Activated B cell treated with CpG ODN at 0.5 μM for 24 hours (primary cell): ENCODE measurements around the gene CCDC167. TPM values are rescaled to one million over a fixed set of nuclear protein-coding genes. Genes with fewer than 3 reads are reported as not detected.

Experiments
- ATAC-seq: fragments of 200-7000 bp; cut with Tn5 transposase; one replicate; pipeline ENCODE4 v1.10.0; 2021; ENCODE audit warnings: low read depth, mild to moderate bottlenecking, moderate library complexity
- CTCF ChIA-PET: fragments of 350-600 bp; sonication (Branson Sonifier 250); formaldehyde crosslinking; loops from one replicate; lab custom pipeline; 2021; ENCODE audit warnings: antibody characterized with exemption; lab: Charles Lee
- POLR2A ChIA-PET: fragments of 350-600 bp; sonication (Branson Sonifier 250); formaldehyde crosslinking; loops from one replicate; lab custom pipeline; 2021; ENCODE audit warnings: antibody characterized with exemption; lab: Charles Lee
- DNase-seq: peaks from one replicate; pipeline ENCODE4 v3.0.0; 2022
- H3K27ac Mint-ChIP-seq: one replicate; pipeline ENCODE4 v1.8.0; 2020; ENCODE audit warnings: mixed read lengths
- H3K27me3 Mint-ChIP-seq: one replicate; pipeline ENCODE4 v1.8.0; 2021; ENCODE audit warnings: mixed read lengths
- H3K36me3 Mint-ChIP-seq: one replicate; pipeline ENCODE4 v1.8.0; 2021; ENCODE audit warnings: low read depth, mixed read lengths
- H3K4me1 Mint-ChIP-seq: one replicate; pipeline ENCODE4 v1.8.0; 2021; ENCODE audit warnings: mixed read lengths
- H3K4me3 Mint-ChIP-seq: one replicate; pipeline ENCODE4 v1.8.0; 2020; ENCODE audit warnings: mild to moderate bottlenecking, mixed read lengths
- H3K9me3 Mint-ChIP-seq: one replicate; pipeline ENCODE4 v1.8.0; 2020; ENCODE audit warnings: mixed read lengths
- CTCF ChIP-seq: fragments of 200-600 bp; IDR thresholded peaks from one replicate; pipeline ENCODE4 v1.8.0; 2022; ENCODE audit warnings: antibody characterized with exemption, mild to moderate bottlenecking
- intact Hi-C: fragments of 100-400 bp; cut with micrococcal nuclease; formaldehyde crosslinking; loops from one replicate; pipeline ENCODE4 v1.15.1; 2024
- total RNA-seq: library from RNA; stranded (reverse); gene quantifications from 2 replicates; pipeline ENCODE4 v1.2.3, GENCODE V29; 2022

Gene CCDC167
- total RNA-seq, 1 donor from 2014 or later: 18.4 TPM

GRCh38 chr6:37492236-37492972, 7.3 kb downstream of the CCDC167 start:
- no peak for ATAC-seq
- peaks cover 6% of the 10 kb centered on the region for H3K36me3 Mint-ChIP-seq
- intact Hi-C loops: no loop called here
- TF ChIP-seq CTCF: no peak
- no peak for DNase-seq
- peaks cover 23% of the 10 kb centered on the region for H3K4me1 Mint-ChIP-seq
- ChIA-PET POLR2A (interaction anchor here (1.5 kb wide), 1 partner anchor 9 kb away, joined by 3 read pairs; no protein-coding TSS in a partner anchor), CTCF (no interaction called here)
- no peak overlapping the region for H3K4me3 Mint-ChIP-seq
- H3K9me3 Mint-ChIP-seq: no peaks in the 10 kb centered on the region
- no peak overlapping the region for H3K27ac Mint-ChIP-seq
- H3K27me3 Mint-ChIP-seq: no peaks in the 10 kb centered on the region

- intact Hi-C loops: no loop called here
- Mint-ChIP-seq H3K9me3 (no peaks in the 10 kb centered on the region), H3K36me3 (peaks cover 6% of the 10 kb centered on the region), H3K4me1 (peaks cover 18% of the 10 kb centered on the region), H3K27ac (no peak overlapping the region), H3K4me3 (no peak overlapping the region), H3K27me3 (no peaks in the 10 kb centered on the region)
- CTCF ChIA-PET: no interaction called here
- DNase-seq (no peak), ATAC-seq (no peak)
- POLR2A ChIA-PET: interaction anchor here (1.5 kb wide), 1 partner anchor 9 kb away, joined by 3 read pairs; no protein-coding TSS in a partner anchor
- no peak for TF ChIP-seq CTCF
Measured at GRCh38 chr6:37491830-37492208, 7.9 kb downstream of the CCDC167 start.

DNA sequence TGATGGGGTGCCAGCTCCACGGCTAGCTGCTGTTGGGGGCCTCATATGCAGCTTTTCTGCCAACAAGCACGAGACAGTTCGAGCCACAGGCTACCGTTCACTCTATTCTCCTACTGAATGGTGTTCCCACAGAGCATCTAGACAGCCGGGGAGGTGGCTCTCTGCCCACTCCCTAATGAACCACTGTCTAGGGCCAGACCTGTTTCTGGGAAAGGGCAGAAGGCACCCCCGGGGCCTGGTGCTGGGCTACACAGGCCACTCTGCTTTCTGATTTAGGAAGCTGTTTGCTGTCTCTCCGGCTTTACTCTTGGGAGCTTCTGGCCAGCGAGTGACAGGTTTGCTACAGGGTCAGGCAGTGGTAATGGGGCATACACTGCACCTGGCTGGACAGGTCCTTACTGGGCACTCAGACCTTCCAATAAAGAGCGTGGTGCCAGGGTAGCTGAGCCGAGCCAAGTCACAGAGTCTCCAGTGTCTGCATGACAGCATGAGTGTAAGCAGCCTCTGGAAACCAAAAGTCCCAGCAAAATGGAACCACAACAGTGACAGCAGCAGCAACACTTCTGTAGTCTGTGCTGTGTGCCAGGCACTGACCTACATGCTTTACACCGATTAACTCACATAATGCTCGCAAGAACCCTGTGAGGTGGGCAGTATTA, 8.4 kb downstream of the CCDC167 start:
- peaks cover 7% of the 10 kb centered on the region for H3K36me3 Mint-ChIP-seq
- no peak for ATAC-seq
- no peak for TF ChIP-seq CTCF
- no peak overlapping the region for H3K27ac Mint-ChIP-seq
- H3K9me3 Mint-ChIP-seq: no peaks in the 10 kb centered on the region
- H3K27me3 Mint-ChIP-seq: no peaks in the 10 kb centered on the region
- DNase-seq: no peak
- intact Hi-C loops: no loop called here
- POLR2A ChIA-PET: interaction anchor here (1.5 kb wide), 1 partner anchor 10 kb away, joined by 3 read pairs; no protein-coding TSS in a partner anchor
- H3K4me1 Mint-ChIP-seq: peaks cover 15% of the 10 kb centered on the region
- no peak overlapping the region for H3K4me3 Mint-ChIP-seq
- CTCF ChIA-PET: interaction anchor here (1.7 kb wide), 1 partner anchor 201 kb away, joined by 3 read pairs; no protein-coding TSS in a partner anchor

DNA sequence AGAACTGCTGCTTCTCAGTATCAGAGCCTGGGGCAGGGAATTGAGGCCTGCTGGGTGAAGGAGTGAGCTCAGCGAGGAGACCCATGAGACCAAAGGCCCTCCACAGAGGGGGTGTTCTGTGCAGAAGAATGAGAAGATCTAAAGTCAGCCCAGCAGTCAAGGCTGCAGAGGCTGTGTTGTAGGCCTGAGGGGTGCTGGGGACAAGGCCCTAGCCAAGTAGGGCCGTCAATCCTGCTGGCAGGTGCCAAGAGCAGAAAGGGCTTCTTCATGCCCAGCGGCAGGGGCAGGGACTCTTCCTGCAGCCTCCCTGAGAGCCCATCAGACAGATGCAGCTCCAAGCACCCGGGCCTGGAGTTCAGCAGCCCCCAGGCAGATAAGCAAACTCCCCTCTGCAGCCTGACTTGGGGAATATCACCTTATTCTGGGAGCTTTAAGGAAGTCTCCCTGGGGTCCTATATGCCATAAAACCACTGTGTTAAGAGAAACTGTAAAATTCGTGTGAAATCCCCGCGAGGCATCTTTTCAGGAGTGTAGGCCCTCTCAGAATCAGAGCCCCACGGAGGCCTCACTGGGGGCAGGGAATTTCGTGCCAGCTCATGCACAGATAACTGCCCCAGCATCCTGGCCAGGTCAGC, 9.0 kb downstream of the CCDC167 start:
- DNase-seq: no peak
- TF ChIP-seq CTCF: no peak
- Mint-ChIP-seq H3K27me3 (no peaks in the 10 kb centered on the region), H3K4me3 (no peak overlapping the region), H3K4me1 (peaks cover 15% of the 10 kb centered on the region), H3K36me3 (peaks cover 10% of the 10 kb centered on the region), H3K27ac (no peak overlapping the region), H3K9me3 (no peaks in the 10 kb centered on the region)
- ChIA-PET POLR2A (no interaction called here), CTCF (interaction anchor here (1.7 kb wide), 1 partner anchor 202 kb away, joined by 3 read pairs; no protein-coding TSS in a partner anchor)
- ATAC-seq: no peak
- intact Hi-C loops: no loop called here
